ENCODE measurements around the gene ARL4A. TPM values are rescaled to one million over a fixed set of nuclear protein-coding genes. Genes with fewer than 3 reads are reported as not detected.

Gene ARL4A
- total RNA-seq, 1 donor from 2014 or later = 10.1 TPM

- intact Hi-C loops (cut with DNase I) = no loop called here
- DNase-seq (ENCODE audit: missing footprints) (no peak), ATAC-seq (no peak)
These were observed 51.2 kb downstream of the ARL4A start for GRCh38 chr7:12738665-12739064.

Other genes with a start within 250 kb of the ARL4A start
- gene SCIN, start 116.9 kb upstream of the ARL4A start, total RNA-seq = 0.08 TPM

All from Right ventricle myocardium inferior (tissue), 1 donor.